Stimulated activated naive CD4-positive, alpha-beta T cell treated with Interleukin-2 at 50 U/mL for 16 hours (primary cell): ENCODE measurements around the gene PRAC1.

Source experiments
- DNase-seq: peaks from one replicate; lab custom pipeline; 2025; lab: John Stamatoyannopoulos, UW

PRAC1 gene

GRCh38 chr17:48704361-48705248 is 17.7 kb downstream of the PRAC1 start:
- DNase-seq: no peak

- DNase-seq: no peak
Observed at GRCh38 chr17:48701864-48702532, 20.3 kb downstream of the PRAC1 start.

DNA sequence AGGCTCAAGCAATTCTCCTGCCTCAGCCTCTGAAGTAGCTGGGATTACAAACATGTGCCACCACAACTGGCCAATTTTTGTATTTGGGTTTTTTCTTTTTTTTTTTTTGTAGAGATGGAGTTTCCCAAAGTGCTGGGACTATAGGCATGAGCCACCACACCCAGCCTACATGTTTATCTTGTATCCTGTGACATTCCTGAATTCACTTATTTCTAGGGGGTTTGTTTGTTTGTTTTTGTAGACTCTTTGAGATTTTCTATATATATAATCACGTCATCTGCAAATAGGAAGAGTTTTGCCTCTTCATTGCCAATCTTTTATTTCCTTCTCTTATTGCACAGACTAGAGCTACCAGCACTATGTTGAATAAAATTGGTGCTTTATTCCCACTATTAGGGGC is 29.1 kb downstream of the PRAC1 start:
- DNase-seq: no peak

DNA sequence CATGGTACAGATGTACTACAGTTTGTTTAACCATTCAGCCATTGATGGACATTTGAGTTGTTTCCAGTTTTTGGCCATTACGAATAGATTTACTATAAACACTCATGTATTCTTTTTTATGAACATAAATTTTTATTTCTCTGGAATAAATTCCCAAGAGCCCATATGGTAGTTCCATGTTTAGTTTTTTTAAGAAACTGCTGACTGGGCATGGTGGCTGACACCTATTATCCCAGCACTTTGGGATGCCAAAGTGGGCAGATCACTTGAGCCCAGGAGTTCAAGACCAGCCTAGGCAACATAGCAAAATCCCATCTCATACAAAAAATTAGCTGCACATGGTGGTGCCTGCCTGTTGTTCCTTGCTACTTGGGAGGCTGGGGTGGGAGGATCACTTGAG is 30.3 kb downstream of the PRAC1 start:
- DNase-seq: no peak

GRCh38 chr17:48690655-48691054 is 31.7 kb downstream of the PRAC1 start:
- no peak for DNase-seq

DNA sequence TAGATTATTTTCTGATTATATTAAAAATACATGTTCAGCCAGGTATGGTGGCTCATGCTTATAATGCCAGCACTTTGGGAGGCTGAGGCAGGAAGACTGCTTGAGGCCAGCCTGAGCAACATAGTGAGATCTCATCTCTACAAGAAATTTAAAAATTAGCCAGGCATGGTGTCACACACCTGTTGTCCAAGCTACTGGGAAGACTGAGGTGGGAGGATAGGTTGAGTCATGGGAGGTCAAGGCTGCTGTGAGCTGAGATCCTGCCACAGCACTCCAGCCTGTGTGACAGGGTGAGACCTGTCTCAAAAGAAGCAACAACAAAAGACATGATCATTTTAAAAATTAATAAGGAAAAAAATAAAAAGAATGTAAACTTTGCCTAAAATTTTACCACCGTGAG is 40.7 kb downstream of the PRAC1 start:
- no peak for DNase-seq

- DNase-seq: no peak
Observed at GRCh38 chr17:48679385-48680096, 42.8 kb downstream of the PRAC1 start.

DNA sequence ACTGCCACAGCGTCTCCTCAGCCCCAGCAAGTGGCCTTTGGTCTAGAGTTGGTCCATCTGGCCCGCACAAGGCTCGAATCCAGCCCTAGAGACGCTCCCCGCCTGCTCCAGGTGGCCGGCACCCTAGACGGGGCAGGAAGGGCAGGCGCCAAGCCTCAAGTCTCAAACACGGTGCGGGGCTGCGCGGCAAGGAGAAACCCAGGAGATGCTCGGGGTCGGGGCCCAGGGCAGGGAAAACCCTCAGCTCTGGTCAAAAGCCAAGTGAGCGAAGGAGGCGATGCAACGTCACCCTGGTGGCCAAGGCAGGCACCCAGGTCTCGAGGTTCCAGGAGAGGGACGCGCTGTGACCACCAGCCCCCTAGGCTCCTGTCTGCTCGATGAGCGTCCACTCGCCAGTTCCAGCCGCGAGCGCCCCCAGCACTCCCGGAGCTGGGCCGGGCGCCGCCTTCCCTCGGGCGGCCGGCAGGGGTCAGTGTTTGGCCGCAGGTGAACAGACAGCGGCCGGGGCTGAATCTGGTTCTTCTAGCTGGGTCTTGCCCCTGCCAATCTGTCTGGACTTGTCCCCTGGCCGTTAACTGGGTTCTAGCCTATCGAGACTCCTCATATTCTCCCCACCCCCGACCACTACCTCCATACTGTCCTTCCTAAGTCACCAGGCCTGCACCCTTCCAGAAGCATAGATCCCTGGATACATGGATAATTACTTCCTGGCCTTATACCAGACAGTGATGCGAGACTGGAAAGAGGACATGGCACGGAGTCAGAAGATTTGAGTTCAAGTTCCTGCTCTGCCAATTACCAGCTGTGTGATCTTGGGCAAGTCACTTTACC is 44.0 kb downstream of the PRAC1 start:
- peak; percentile 61 for DNase-seq

DNA sequence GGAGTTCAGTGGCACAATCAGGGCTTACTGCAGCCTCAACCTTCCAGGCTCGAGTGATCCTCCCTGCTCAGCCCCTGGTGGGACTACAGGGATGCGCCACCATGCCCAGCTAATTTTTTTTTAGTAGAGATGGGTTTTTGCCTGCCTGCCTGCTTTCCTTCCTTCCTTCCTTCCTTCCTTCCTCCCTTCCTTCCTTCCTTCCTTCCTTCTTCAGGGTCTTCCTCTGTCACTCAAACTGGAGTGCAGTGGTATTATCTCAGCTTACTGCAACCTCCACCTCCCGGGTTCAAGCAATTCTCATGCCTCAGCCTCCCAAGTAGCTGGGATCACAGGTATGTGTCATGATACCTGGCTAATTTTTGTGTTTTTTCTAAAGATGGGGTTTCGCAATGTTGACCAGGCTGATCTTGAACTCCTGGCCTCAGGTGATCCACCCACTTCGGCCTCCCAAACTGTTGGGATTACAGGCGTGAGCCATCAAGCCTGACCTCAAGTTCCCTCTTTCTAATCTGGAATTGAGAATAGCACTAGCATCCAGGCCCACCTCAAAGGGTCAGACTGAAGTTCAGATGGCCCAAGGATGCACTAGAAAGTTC is 45.3 kb downstream of the PRAC1 start:
- DNase-seq: no peak

GRCh38 chr17:48672340-48672739 is 50.0 kb downstream of the PRAC1 start:
- no peak for DNase-seq
